K562 (cell line): Measurements from ENCODE around the gene FKBP2. TPM values are rescaled to one million over a fixed set of nuclear protein-coding genes. Genes with fewer than 3 reads are reported as not detected.

ENCODE experiments used
- CTBP1 ChIP-seq: fragments of 450-650 bp; IDR thresholded peaks from 2 replicates; pipeline ENCODE4 v1.6.1; 2016; ENCODE audit warnings: borderline replicate concordance
- EP400 ChIP-seq: fragments of 450-650 bp; IDR thresholded peaks from 2 replicates; pipeline ENCODE4 v1.6.1; 2017; ENCODE audit warnings: antibody characterized with exemption, mild to moderate bottlenecking, moderate library complexity
- FOXJ2 ChIP-seq: fragments of 200-800 bp; sonication (Bioruptor generic); IDR thresholded peaks from 2 replicates; pipeline ENCODE4 v1.6.1; 2016; ENCODE audit warnings: missing genetic modification characterization, missing compliant biosample characterization
- HDAC3 ChIP-seq: fragments of 450-650 bp; IDR thresholded peaks from 2 replicates; pipeline ENCODE4 v1.6.1; 2018; ENCODE audit warnings: borderline replicate concordance, mild to moderate bottlenecking, moderate library complexity; ENCODE audit not compliant: partially characterized antibody
- HMG20B ChIP-seq: fragments of 250-450 bp; sonication (Bioruptor Pico); IDR thresholded peaks from 2 replicates; pipeline ENCODE4 v1.5.0; 2021; ENCODE audit warnings: mild to moderate bottlenecking
- KDM1A ChIP-seq, 2 experiments: fragments of 450-650 bp; IDR thresholded peaks; 2 replicates each; pipeline ENCODE4 v1.6.1; 2016; ENCODE audit warnings: mild to moderate bottlenecking in 2 of 2
- KLF13 ChIP-seq: fragments of 450-650 bp; IDR thresholded peaks from 2 replicates; pipeline ENCODE4 v1.6.1; 2016; ENCODE audit warnings: missing genetic modification characterization, low read depth, mild to moderate bottlenecking, missing compliant biosample characterization, moderate library complexity, borderline replicate concordance
- MAFK ChIP-seq: IDR thresholded peaks from 2 replicates; pipeline ENCODE4 v1.6.1; 2011; ENCODE audit warnings: low read length, improper control_type of control experiment
- MTA3 ChIP-seq: fragments of 450-650 bp; formaldehyde crosslinking; IDR thresholded peaks from 2 replicates; pipeline ENCODE4 v1.6.1; 2017; ENCODE audit warnings: mild to moderate bottlenecking, borderline replicate concordance
- MYNN ChIP-seq, 2 experiments: sonication (generic); formaldehyde crosslinking in 1 of 2; IDR thresholded peaks; 2 replicates each; pipeline versions ENCODE4 v1.5.0 to v1.6.1; 2016 to 2020; ENCODE audit warnings: antibody characterized with exemption in 1 of 2, missing genetic modification reagents in 1 of 2
- PRPF4 ChIP-seq: fragments of 200-400 bp; formaldehyde crosslinking; IDR thresholded peaks from one replicate; pipeline ENCODE4 v1.6.1; 2017; ENCODE audit warnings: low read length, low read depth, mild to moderate bottlenecking; ENCODE audit not compliant: insufficient read depth, poor library complexity, severe bottlenecking
- SAP30 ChIP-seq: fragments of 200-600 bp; sonication (generic); IDR thresholded peaks from 2 replicates; pipeline ENCODE4 v1.6.1; 2012; ENCODE audit warnings: borderline replicate concordance, low read depth, mild to moderate bottlenecking, moderate library complexity, low read length, control low read depth, inconsistent platforms; ENCODE audit not compliant: insufficient read depth, poor library complexity, severe bottlenecking
- SIX5 ChIP-seq, 2 experiments: IDR thresholded peaks; 2 replicates each; pipeline ENCODE4 v1.6.1; 2011; ENCODE audit warnings: low read length in 2 of 2, borderline replicate concordance in 1 of 2, low read depth in 1 of 2, mild to moderate bottlenecking in 1 of 2, moderate library complexity in 1 of 2; ENCODE audit not compliant: insufficient read depth in 1 of 2
- SMAD1 ChIP-seq: fragments of 150-350 bp; IDR thresholded peaks from 2 replicates; pipeline ENCODE4 v1.6.1; 2014; ENCODE audit warnings: low read length, low read depth; ENCODE audit not compliant: partially characterized antibody
- SP1 ChIP-seq: sonication (generic); formaldehyde crosslinking; IDR thresholded peaks from 2 replicates; pipeline ENCODE4 v1.8.1; 2022; ENCODE audit warnings: mild to moderate bottlenecking, missing genetic modification reagents
- TFAM ChIP-seq: fragments of 250-450 bp; sonication (Bioruptor Pico); conservative IDR thresholded peaks from 2 replicates; pipeline ENCODE4 v1.5.0; 2021; ENCODE audit warnings: mild to moderate bottlenecking, moderate library complexity
- U2AF2 ChIP-seq: fragments of 200-400 bp; formaldehyde crosslinking; optimal IDR thresholded peaks from 2 replicates; pipeline ENCODE3; 2017; ENCODE audit warnings: low read depth, mild to moderate bottlenecking, low read length
- ZNF253 ChIP-seq: fragments of 250-450 bp; sonication (Bioruptor Pico); conservative IDR thresholded peaks from 2 replicates; pipeline ENCODE4 v1.6.1; 2021; ENCODE audit warnings: mild to moderate bottlenecking
- ZNF57 ChIP-seq: fragments of 450-650 bp; formaldehyde crosslinking; IDR thresholded peaks from 2 replicates; pipeline ENCODE4 v1.4.0; 2020; ENCODE audit warnings: mild to moderate bottlenecking, moderate library complexity
- polyA plus RNA-seq, 8 experiments: library from polyadenylated mRNA; depleted of rRNA in 4 of 8; stranded (reverse) in 5 of 8; unstranded in 3 of 8; fragments of >200 nt; fragmentation: Nextera tagmentation in 2 of 8; fragmentation: Illumina TruSeq in 1 of 8; extraction: Ambion mirVana in 2 of 8; extraction: Trizol in 1 of 8; gene quantifications; 2 replicates each; pipeline versions ENCODE4 v1.2.1 to v1.2.3, GENCODE V29; 2011 to 2014; ENCODE audit warnings: inconsistent platforms in 1 of 8, missing spikeins in 1 of 8
- total RNA-seq, 7 experiments: library from RNA; depleted of rRNA in 6 of 7; stranded (reverse); fragments of >200 nt in 6 of 7; fragmentation: Illumina TruSeq in 2 of 7; extraction: Trizol in 2 of 7; gene quantifications; 2 replicates each; pipeline versions ENCODE4 v1.2.1 to v1.2.3, GENCODE V29; 2011 to 2021; ENCODE audit warnings: low replicate concordance in 1 of 7
- TF ChIP-seq, protein P1 (sequence below): fragments of 250-450 bp; sonication (Bioruptor Pico); IDR thresholded peaks from 2 replicates; pipeline ENCODE4 v1.8.0; 2022; ENCODE audit warnings: inconsistent platforms
- TF ChIP-seq, protein P2 (sequence below): fragments of 200-800 bp; sonication (Bioruptor generic); IDR thresholded peaks from 2 replicates; pipeline ENCODE4 v1.6.1; 2016; ENCODE audit warnings: missing genetic modification characterization, missing compliant biosample characterization

Gene FKBP2
- total and polyA plus RNA-seq, 9 of the 15 experiments (the other 6 are each of a cell fraction or from before 2014, with no cell fraction given), result 3.5 to 151 (median 58.1) TPM

DNA sequence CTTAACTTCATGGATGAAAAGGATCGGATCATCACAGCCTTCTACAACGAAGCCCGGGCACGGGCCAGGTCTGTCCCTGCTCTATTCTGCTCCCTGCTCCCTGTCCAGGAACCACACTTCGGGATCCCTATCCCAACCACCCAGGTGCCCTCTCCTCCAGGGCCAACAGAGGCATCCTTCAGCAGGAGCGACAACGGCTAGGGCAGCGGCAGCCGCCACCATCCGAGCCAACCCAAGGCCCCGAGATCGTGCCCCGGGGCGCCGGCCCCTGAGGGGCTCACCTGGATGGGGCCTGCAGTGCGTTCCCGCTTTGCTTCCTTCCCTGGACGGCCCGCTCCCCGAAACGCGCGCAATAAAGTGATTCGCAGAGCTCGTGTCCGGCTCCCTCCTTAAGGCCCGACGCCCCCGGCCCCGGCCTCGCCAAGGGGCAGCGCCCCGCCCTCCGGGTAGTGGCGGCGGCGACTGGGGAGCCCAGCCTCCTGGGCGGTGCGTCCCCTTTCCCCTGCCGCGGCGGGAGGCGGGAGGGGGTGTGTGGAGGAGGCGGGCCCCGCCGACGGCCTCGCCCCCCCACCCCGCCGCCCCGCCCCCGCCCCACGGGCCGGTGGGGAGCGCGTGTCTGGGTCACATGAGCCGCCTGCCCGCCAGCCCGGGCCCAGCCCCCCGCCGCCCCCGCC, 6.8 kb upstream of the FKBP2 start, which contains the start of gene VEGFB (continued):
- TF ChIP-seq, protein P1, sequence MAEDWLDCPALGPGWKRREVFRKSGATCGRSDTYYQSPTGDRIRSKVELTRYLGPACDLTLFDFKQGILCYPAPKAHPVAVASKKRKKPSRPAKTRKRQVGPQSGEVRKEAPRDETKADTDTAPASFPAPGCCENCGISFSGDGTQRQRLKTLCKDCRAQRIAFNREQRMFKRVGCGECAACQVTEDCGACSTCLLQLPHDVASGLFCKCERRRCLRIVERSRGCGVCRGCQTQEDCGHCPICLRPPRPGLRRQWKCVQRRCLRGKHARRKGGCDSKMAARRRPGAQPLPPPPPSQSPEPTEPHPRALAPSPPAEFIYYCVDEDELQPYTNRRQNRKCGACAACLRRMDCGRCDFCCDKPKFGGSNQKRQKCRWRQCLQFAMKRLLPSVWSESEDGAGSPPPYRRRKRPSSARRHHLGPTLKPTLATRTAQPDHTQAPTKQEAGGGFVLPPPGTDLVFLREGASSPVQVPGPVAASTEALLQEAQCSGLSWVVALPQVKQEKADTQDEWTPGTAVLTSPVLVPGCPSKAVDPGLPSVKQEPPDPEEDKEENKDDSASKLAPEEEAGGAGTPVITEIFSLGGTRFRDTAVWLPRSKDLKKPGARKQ, result no peak
- TF ChIP-seq MYNN (IDR thresholded peaks at IDR 0.05) (no peak), MYNN (CRISPR knock-in tag; IDR thresholded peaks at IDR 0.05) (no peak), KLF13 (tag) (0 out of 2 replicates have a peak, but pooled peaks have one; percentile 29), SIX5 (IDR thresholded peaks at IDR 0.05; ENCODE audit: borderline replicate concordance in 1 of 2, insufficient read depth in 1 of 2, low read depth in 1 of 2, low read length in 2 of 2) (no peak), ZNF57 (no peak), ZNF253 (CRISPR knock-in tag) (no peak), SMAD1 (no peak), PRPF4 (no peak), SAP30 (peak; percentile 62), HMG20B (CRISPR knock-in tag) (no peak), MTA3 (peak; percentile 55; the same call in 1 of the 2 replicates), U2AF2 (no peak), EP400 (no peak), CTBP1 (peak; percentile 26; the same call in 1 of the 2 replicates), FOXJ2 (tag) (no peak), MAFK (no peak), SP1 (peak; percentile 67), TFAM (no peak), KDM1A (IDR thresholded peaks at IDR 0.05) (no peak), HDAC3 (no peak)
- TF ChIP-seq, protein P2, sequence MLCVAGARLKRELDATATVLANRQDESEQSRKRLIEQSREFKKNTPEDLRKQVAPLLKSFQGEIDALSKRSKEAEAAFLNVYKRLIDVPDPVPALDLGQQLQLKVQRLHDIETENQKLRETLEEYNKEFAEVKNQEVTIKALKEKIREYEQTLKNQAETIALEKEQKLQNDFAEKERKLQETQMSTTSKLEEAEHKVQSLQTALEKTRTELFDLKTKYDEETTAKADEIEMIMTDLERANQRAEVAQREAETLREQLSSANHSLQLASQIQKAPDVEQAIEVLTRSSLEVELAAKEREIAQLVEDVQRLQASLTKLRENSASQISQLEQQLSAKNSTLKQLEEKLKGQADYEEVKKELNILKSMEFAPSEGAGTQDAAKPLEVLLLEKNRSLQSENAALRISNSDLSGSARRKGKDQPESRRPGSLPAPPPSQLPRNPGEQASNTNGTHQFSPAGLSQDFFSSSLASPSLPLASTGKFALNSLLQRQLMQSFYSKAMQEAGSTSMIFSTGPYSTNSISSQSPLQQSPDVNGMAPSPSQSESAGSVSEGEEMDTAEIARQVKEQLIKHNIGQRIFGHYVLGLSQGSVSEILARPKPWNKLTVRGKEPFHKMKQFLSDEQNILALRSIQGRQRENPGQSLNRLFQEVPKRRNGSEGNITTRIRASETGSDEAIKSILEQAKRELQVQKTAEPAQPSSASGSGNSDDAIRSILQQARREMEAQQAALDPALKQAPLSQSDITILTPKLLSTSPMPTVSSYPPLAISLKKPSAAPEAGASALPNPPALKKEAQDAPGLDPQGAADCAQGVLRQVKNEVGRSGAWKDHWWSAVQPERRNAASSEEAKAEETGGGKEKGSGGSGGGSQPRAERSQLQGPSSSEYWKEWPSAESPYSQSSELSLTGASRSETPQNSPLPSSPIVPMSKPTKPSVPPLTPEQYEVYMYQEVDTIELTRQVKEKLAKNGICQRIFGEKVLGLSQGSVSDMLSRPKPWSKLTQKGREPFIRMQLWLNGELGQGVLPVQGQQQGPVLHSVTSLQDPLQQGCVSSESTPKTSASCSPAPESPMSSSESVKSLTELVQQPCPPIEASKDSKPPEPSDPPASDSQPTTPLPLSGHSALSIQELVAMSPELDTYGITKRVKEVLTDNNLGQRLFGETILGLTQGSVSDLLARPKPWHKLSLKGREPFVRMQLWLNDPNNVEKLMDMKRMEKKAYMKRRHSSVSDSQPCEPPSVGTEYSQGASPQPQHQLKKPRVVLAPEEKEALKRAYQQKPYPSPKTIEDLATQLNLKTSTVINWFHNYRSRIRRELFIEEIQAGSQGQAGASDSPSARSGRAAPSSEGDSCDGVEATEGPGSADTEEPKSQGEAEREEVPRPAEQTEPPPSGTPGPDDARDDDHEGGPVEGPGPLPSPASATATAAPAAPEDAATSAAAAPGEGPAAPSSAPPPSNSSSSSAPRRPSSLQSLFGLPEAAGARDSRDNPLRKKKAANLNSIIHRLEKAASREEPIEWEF (CRISPR knock-in tag), result no peak
